HL-60/S4 treated with phorbol 12-myristate 13-acetate at 8.2 ng/mL for 4 days and 3 days (cell line): ENCODE measurements around the gene ANGEL1.

ENCODE experiments used
- in situ Hi-C: fragments of 300-500 bp; cut with MboI; formaldehyde crosslinking; loops from 2 replicates; pipeline ENCODE4 v1.15.0; 2022; ENCODE audit warnings: low sequenced_read_pairs

The ANGEL1 gene

GRCh38 chr14:76826122-76826521 lies 13.4 kb upstream of the ANGEL1 start, which contains the start of gene LRRC74A:
Gene LRRC74A (plus strand): TSS chr14:76826408. CDS start chr14:76826698, 290 bp downstream.
- in situ Hi-C loops, result no loop called here

GRCh38 chr14:76820700-76821099 lies 8.0 kb upstream of the ANGEL1 start:
- in situ Hi-C loops, result no loop called here

GRCh38 chr14:76814726-76815645 lies 2.3 kb upstream of the ANGEL1 start:
- in situ Hi-C loops, result no loop called here

- in situ Hi-C loops, result no loop called here
Observed at GRCh38 chr14:76812093-76812421, 625 bp downstream of the ANGEL1 start.

- in situ Hi-C loops, result no loop called here
Observed at GRCh38 chr14:76811561-76811960, 1.1 kb downstream of the ANGEL1 start.

GRCh38 chr14:76810953-76811400 lies 1.7 kb downstream of the ANGEL1 start:
- in situ Hi-C loops, result no loop called here

GRCh38 chr14:76810525-76810924 lies 2.2 kb downstream of the ANGEL1 start:
- in situ Hi-C loops, result no loop called here

GRCh38 chr14:76808990-76809389 lies 3.7 kb downstream of the ANGEL1 start:
- in situ Hi-C loops, result no loop called here

- in situ Hi-C loops, result no loop called here
Observed at GRCh38 chr14:76808011-76808410, 4.7 kb downstream of the ANGEL1 start.

- in situ Hi-C loops, result no loop called here
Observed at GRCh38 chr14:76806446-76806845, 6.2 kb downstream of the ANGEL1 start.

GRCh38 chr14:76793956-76794355 lies 18.7 kb downstream of the ANGEL1 start:
- in situ Hi-C loops, result no loop called here

GRCh38 chr14:76793324-76793723 lies 19.4 kb downstream of the ANGEL1 start:
- in situ Hi-C loops, result no loop called here

GRCh38 chr14:76792422-76792821 lies 20.3 kb downstream of the ANGEL1 start:
- in situ Hi-C loops, result no loop called here

GRCh38 chr14:76786601-76787000 lies 26.1 kb downstream of the ANGEL1 start:
- in situ Hi-C loops, result loop anchor here (10.0 kb wide), 1 partner anchor 72 kb away; no protein-coding TSS in a partner anchor

GRCh38 chr14:76784881-76785280 lies 27.8 kb downstream of the ANGEL1 start:
- in situ Hi-C loops, result loop anchor here (10.0 kb wide), 1 partner anchor 70 kb away; no protein-coding TSS in a partner anchor

GRCh38 chr14:76784266-76784874 lies 28.3 kb downstream of the ANGEL1 start:
- in situ Hi-C loops, result loop anchor here (10.0 kb wide), 1 partner anchor 70 kb away; no protein-coding TSS in a partner anchor

GRCh38 chr14:76782885-76783566 lies 29.7 kb downstream of the ANGEL1 start:
- in situ Hi-C loops, result loop anchor here (10.0 kb wide), 1 partner anchor 68 kb away; no protein-coding TSS in a partner anchor

GRCh38 chr14:76782115-76782884 lies 30.4 kb downstream of the ANGEL1 start:
- in situ Hi-C loops, result loop anchor here (10.0 kb wide), 1 partner anchor 67 kb away; no protein-coding TSS in a partner anchor

GRCh38 chr14:76781648-76782051 lies 31.0 kb downstream of the ANGEL1 start:
- in situ Hi-C loops, result loop anchor here (10.0 kb wide), 1 partner anchor 67 kb away; no protein-coding TSS in a partner anchor
